ENCODE results near the gene FREM2.

The FREM2 gene

GRCh38 chr13:38830442-38831045, 143.7 kb downstream of the FREM2 start:
- Histone ChIP-seq H3K4me1 (ENCODE audit: low read length) (no peaks in the 10 kb centered on the region), H4K20me1 (ENCODE audit: insufficient read depth, low read length) (no peaks in the 10 kb centered on the region), H3K9me3 (replicated peaks; ENCODE audit: insufficient read depth, low read length) (no peaks in the 10 kb centered on the region), H3K27ac (ENCODE audit: low read length) (no peak overlapping the region), H3K4me2 (ENCODE audit: low read depth, low read length) (no peak overlapping the region), H3K9ac (ENCODE audit: low read length) (no peak overlapping the region), H2AFZ (ENCODE audit: low read length) (no peak overlapping the region), H3K27me3 (replicated peaks; ENCODE audit: insufficient read depth, low read length) (no peaks in the 10 kb centered on the region), H3K79me2 (ENCODE audit: low read length) (no peaks in the 10 kb centered on the region), H3K4me3 (ENCODE audit: low read length) (no peak overlapping the region), H3K9me2 (replicated peaks; ENCODE audit: insufficient read depth, low read length) (no peaks in the 10 kb centered on the region), H3F3A (ENCODE audit: insufficient read depth, low read length) (no peaks in the 10 kb centered on the region), H3K36me3 (replicated peaks; ENCODE audit: insufficient read depth, low read length) (no peaks in the 10 kb centered on the region)
- DNase-seq: no peak
- TF ChIP-seq EZH2phosphoT487 (IDR thresholded peaks at IDR 0.05; ENCODE audit: low read length): no peak
- TF ChIP-seq CTCF (IDR thresholded peaks at IDR 0.05; ENCODE audit: low read length): no peak
- no peak for TF ChIP-seq EZH2 (optimal IDR thresholded peaks at IDR 0.05; ENCODE audit: low read depth, low read length)

- H3K4me3 ChIP-seq (ENCODE audit: low read length): no peak overlapping the region
- no peaks in the 10 kb centered on the region for H3K9me2 ChIP-seq (replicated peaks; ENCODE audit: insufficient read depth, low read length)
- no peak for DNase-seq
These were observed 157.7 kb downstream of the FREM2 start for GRCh38 chr13:38844581-38844980.

GRCh38 chr13:38848360-38848759, 161.5 kb downstream of the FREM2 start:
- Histone ChIP-seq H3K36me3 (replicated peaks; ENCODE audit: insufficient read depth, low read length) (no peaks in the 10 kb centered on the region), H3K9me2 (replicated peaks; ENCODE audit: insufficient read depth, low read length) (no peaks in the 10 kb centered on the region), H4K20me1 (ENCODE audit: insufficient read depth, low read length) (no peaks in the 10 kb centered on the region), H3K27me3 (replicated peaks; ENCODE audit: insufficient read depth, low read length) (no peaks in the 10 kb centered on the region), H2AFZ (ENCODE audit: low read length) (no peak overlapping the region), H3K79me2 (ENCODE audit: low read length) (no peaks in the 10 kb centered on the region), H3F3A (ENCODE audit: insufficient read depth, low read length) (no peaks in the 10 kb centered on the region), H3K27ac (ENCODE audit: low read length) (no peak overlapping the region), H3K4me2 (ENCODE audit: low read depth, low read length) (no peak overlapping the region), H3K4me1 (ENCODE audit: low read length) (no peaks in the 10 kb centered on the region), H3K4me3 (ENCODE audit: low read length) (no peak overlapping the region), H3K9ac (ENCODE audit: low read length) (no peak overlapping the region), H3K9me3 (replicated peaks; ENCODE audit: insufficient read depth, low read length) (no peaks in the 10 kb centered on the region)
- DNase-seq: no peak
- no peak for TF ChIP-seq EZH2 (optimal IDR thresholded peaks at IDR 0.05; ENCODE audit: low read depth, low read length)
- no peak for TF ChIP-seq CTCF (IDR thresholded peaks at IDR 0.05; ENCODE audit: low read length)
- no peak for TF ChIP-seq EZH2phosphoT487 (IDR thresholded peaks at IDR 0.05; ENCODE audit: low read length)

More at GRCh38 chr13:38844581-38844980, 157.7 kb downstream of the FREM2 start:
- Histone ChIP-seq H3K27ac (ENCODE audit: low read length) (no peak overlapping the region), H3K9me3 (replicated peaks; ENCODE audit: insufficient read depth, low read length) (no peaks in the 10 kb centered on the region), H3K36me3 (replicated peaks; ENCODE audit: insufficient read depth, low read length) (no peaks in the 10 kb centered on the region), H3K27me3 (replicated peaks; ENCODE audit: insufficient read depth, low read length) (no peaks in the 10 kb centered on the region), H2AFZ (ENCODE audit: low read length) (no peak overlapping the region), H3K79me2 (ENCODE audit: low read length) (no peaks in the 10 kb centered on the region), H4K20me1 (ENCODE audit: insufficient read depth, low read length) (no peaks in the 10 kb centered on the region), H3F3A (ENCODE audit: insufficient read depth, low read length) (no peaks in the 10 kb centered on the region), H3K4me2 (ENCODE audit: low read depth, low read length) (no peak overlapping the region), H3K4me1 (ENCODE audit: low read length) (no peaks in the 10 kb centered on the region), H3K9ac (ENCODE audit: low read length) (no peak overlapping the region)
- no peak for TF ChIP-seq EZH2phosphoT487 (IDR thresholded peaks at IDR 0.05; ENCODE audit: low read length)
- no peak for TF ChIP-seq CTCF (IDR thresholded peaks at IDR 0.05; ENCODE audit: low read length)
- no peak for TF ChIP-seq EZH2 (optimal IDR thresholded peaks at IDR 0.05; ENCODE audit: low read depth, low read length)

Measured in MM.1S (cell line).